HepG2 (cell line): ENCODE measurements around the gene KREMEN1. TPM values are rescaled to one million over a fixed set of nuclear protein-coding genes. Genes with fewer than 3 reads are reported as not detected.
A peak's percentile ranks its signal among the peaks of the same experiment; 100 is the strongest.

Experiments
- ATF3 ChIP-seq: sonication (generic); formaldehyde crosslinking; IDR thresholded peaks from 2 replicates; pipeline ENCODE4 v1.4.0; 2020; ENCODE audit warnings: missing genetic modification reagents
- CREM ChIP-seq, 2 experiments: sonication (generic) in 1 of 2; formaldehyde crosslinking in 1 of 2; IDR thresholded peaks; 2 replicates each; pipeline versions ENCODE4 v1.4.0 to v1.6.1; 2016 to 2020; ENCODE audit warnings: antibody characterized with exemption in 1 of 2, mild to moderate bottlenecking in 1 of 2, missing genetic modification reagents in 1 of 2
- EHMT2 ChIP-seq: fragments of 200-600 bp; sonication (generic); IDR thresholded peaks from 2 replicates; pipeline ENCODE4 v1.7.0; 2017; ENCODE audit warnings: antibody characterized with exemption, low read depth, low read length, borderline replicate concordance
- GATAD2A ChIP-seq: IDR thresholded peaks from 2 replicates; pipeline ENCODE4 v1.6.1; 2016
- JUNB ChIP-seq: sonication (generic); formaldehyde crosslinking; IDR thresholded peaks from 2 replicates; pipeline ENCODE4 v1.8.0; 2022; ENCODE audit warnings: missing genetic modification reagents, mild to moderate bottlenecking, borderline replicate concordance
- KLF11 ChIP-seq: IDR thresholded peaks from 2 replicates; pipeline ENCODE4 v1.6.1; 2016; ENCODE audit warnings: missing compliant biosample characterization
- MED1 ChIP-seq: sonication (generic); formaldehyde crosslinking; IDR thresholded peaks from 2 replicates; pipeline ENCODE4 v1.4.0; 2020; ENCODE audit warnings: missing genetic modification reagents
- PHF21A ChIP-seq: sonication (generic); formaldehyde crosslinking; IDR thresholded peaks from 2 replicates; pipeline ENCODE4 v1.5.0; 2020; ENCODE audit warnings: mild to moderate bottlenecking, missing genetic modification reagents
- POLR2A ChIP-seq, 2 experiments: IDR thresholded peaks; 2 replicates each; pipeline ENCODE4 v1.6.1; 2011; ENCODE audit warnings: low read depth in 2 of 2, low read length in 2 of 2, mild to moderate bottlenecking in 1 of 2, moderate library complexity in 1 of 2; ENCODE audit not compliant: insufficient read depth in 1 of 2
- PRDM10 ChIP-seq: sonication (generic); formaldehyde crosslinking; IDR thresholded peaks from 2 replicates; pipeline ENCODE4 v1.4.0; 2020; ENCODE audit warnings: low read depth, missing genetic modification reagents
- RARA ChIP-seq: IDR thresholded peaks from 2 replicates; pipeline ENCODE4 v1.6.1; 2016; ENCODE audit warnings: missing genetic modification reagents, missing compliant biosample characterization
- SKI ChIP-seq: fragments of 450-650 bp; IDR thresholded peaks from one replicate; pipeline ENCODE4 v1.6.1; 2018; ENCODE audit warnings: mild to moderate bottlenecking; ENCODE audit not compliant: partially characterized antibody
- ZFX ChIP-seq: sonication (generic); formaldehyde crosslinking; IDR thresholded peaks from 2 replicates; pipeline ENCODE4 v1.4.0; 2020; ENCODE audit warnings: mild to moderate bottlenecking, low read depth, missing genetic modification reagents, moderate library complexity
- ZNF616 ChIP-seq: sonication (generic); formaldehyde crosslinking; IDR thresholded peaks from 2 replicates; pipeline ENCODE4 v1.5.0; 2020; ENCODE audit warnings: low read depth, mild to moderate bottlenecking, missing genetic modification reagents
- ZNF710 ChIP-seq: sonication (generic); formaldehyde crosslinking; IDR thresholded peaks from 2 replicates; pipeline ENCODE4 v1.5.0; 2020; ENCODE audit warnings: mild to moderate bottlenecking, missing genetic modification reagents, borderline replicate concordance
- ZNF775 ChIP-seq: sonication (generic); formaldehyde crosslinking; IDR thresholded peaks from 2 replicates; pipeline ENCODE4 v1.4.0; 2020; ENCODE audit warnings: missing genetic modification reagents, mild to moderate bottlenecking, moderate library complexity, borderline replicate concordance
- polyA plus RNA-seq, 8 experiments: library from polyadenylated mRNA; depleted of rRNA in 3 of 8; stranded (reverse) in 7 of 8; unstranded in 1 of 8; fragments of >200 nt; fragmentation: Illumina TruSeq in 4 of 8; extraction: Trizol in 4 of 8; gene quantifications; 2 replicates each; pipeline versions ENCODE4 v1.2.1 to v1.2.3, GENCODE V29; 2011 to 2016; ENCODE audit warnings: low read depth in 4 of 8, missing spikeins in 1 of 8, mixed read lengths in 1 of 8; ENCODE audit not compliant: insufficient read depth in 1 of 8
- total RNA-seq, 5 experiments: library from RNA; depleted of rRNA; stranded (reverse); fragments of >200 nt; fragmentation: Illumina TruSeq; extraction: Trizol; gene quantifications; 2 replicates each; pipeline ENCODE4 v1.2.3, GENCODE V29; 2016; ENCODE audit warnings: low read depth in 1 of 5
- TF ChIP-seq, protein P1 (sequence below): sonication (generic); formaldehyde crosslinking; IDR thresholded peaks from 2 replicates; pipeline ENCODE4 v1.9.0; 2022; ENCODE audit warnings: low read depth, missing genetic modification reagents
- TF ChIP-seq, protein P2 (sequence below): sonication (generic); IDR thresholded peaks from 2 replicates; pipeline ENCODE4 v1.6.1; 2016; ENCODE audit warnings: low read depth, borderline replicate concordance

KREMEN1 gene
- total and polyA plus RNA-seq, 2 of the 13 experiments (the other 11 are each of a cell fraction or from before 2014, with no cell fraction given): 9.8 to 13.8 TPM

GRCh38 chr22:29031227-29032011 lies 41.4 kb upstream of the KREMEN1 start (continued):
- 0 out of 2 replicates have a peak, but pooled peaks have one; percentile 30 for TF ChIP-seq PRDM10 (CRISPR knock-in tag)
- 0 out of 4 replicates have a peak, but pooled peaks of 1 of the 2 experiments have one; percentile 25 for TF ChIP-seq POLR2A (IDR thresholded peaks at IDR 0.05; ENCODE audit: insufficient read depth in 1 of 2, low read depth in 2 of 2, low read length in 2 of 2)
- TF ChIP-seq ATF3: peak; percentile 80; the same call in 1 of the 2 replicates
- TF ChIP-seq PHF21A (CRISPR knock-in tag): peak; percentile 26; the same call in 1 of the 2 replicates
- TF ChIP-seq, protein P1, sequence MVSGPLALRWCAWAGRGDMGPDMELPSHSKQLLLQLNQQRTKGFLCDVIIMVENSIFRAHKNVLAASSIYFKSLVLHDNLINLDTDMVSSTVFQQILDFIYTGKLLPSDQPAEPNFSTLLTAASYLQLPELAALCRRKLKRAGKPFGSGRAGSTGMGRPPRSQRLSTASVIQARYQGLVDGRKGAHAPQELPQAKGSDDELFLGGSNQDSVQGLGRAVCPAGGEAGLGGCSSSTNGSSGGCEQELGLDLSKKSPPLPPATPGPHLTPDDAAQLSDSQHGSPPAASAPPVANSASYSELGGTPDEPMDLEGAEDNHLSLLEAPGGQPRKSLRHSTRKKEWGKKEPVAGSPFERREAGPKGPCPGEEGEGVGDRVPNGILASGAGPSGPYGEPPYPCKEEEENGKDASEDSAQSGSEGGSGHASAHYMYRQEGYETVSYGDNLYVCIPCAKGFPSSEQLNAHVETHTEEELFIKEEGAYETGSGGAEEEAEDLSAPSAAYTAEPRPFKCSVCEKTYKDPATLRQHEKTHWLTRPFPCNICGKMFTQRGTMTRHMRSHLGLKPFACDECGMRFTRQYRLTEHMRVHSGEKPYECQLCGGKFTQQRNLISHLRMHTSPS (CRISPR knock-in tag): 0 out of 2 replicates have a peak, but pooled peaks have one; percentile 5
- no peak; the same call in 1 of the 2 replicates for TF ChIP-seq ZNF710 (CRISPR knock-in tag)
- peak; percentile 92 for TF ChIP-seq GATAD2A
- TF ChIP-seq KLF11 (CRISPR knock-in tag): 0 out of 2 replicates have a peak, but pooled peaks have one; percentile 61
- TF ChIP-seq, protein P2, sequence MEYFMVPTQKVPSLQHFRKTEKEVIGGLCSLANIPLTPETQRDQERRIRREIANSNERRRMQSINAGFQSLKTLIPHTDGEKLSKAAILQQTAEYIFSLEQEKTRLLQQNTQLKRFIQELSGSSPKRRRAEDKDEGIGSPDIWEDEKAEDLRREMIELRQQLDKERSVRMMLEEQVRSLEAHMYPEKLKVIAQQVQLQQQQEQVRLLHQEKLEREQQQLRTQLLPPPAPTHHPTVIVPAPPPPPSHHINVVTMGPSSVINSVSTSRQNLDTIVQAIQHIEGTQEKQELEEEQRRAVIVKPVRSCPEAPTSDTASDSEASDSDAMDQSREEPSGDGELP: peak; percentile 78; the same call in 1 of the 2 replicates
- TF ChIP-seq ZNF775 (CRISPR knock-in tag): 0 out of 2 replicates have a peak, but pooled peaks have one; percentile 29
- TF ChIP-seq SKI: peak; percentile 11
- peak; percentile 74 for TF ChIP-seq ZFX (CRISPR knock-in tag)
- peak; percentile 15; the same call in 1 of the 2 replicates for TF ChIP-seq CREM (IDR thresholded peaks at IDR 0.05)
- TF ChIP-seq CREM (CRISPR knock-in tag; IDR thresholded peaks at IDR 0.05): no peak
- peak; percentile 48; the same call in 1 of the 2 replicates for TF ChIP-seq JUNB
- no peak for TF ChIP-seq ZNF616
- TF ChIP-seq MED1 (CRISPR knock-in tag): peak; percentile 72
- TF ChIP-seq RARA: peak; percentile 77
- 0 out of 2 replicates have a peak, but pooled peaks have one; percentile 8 for TF ChIP-seq EHMT2
